ENCODE measurements around the gene ABHD2. TPM values are rescaled to one million over a fixed set of nuclear protein-coding genes. Genes with fewer than 3 reads are reported as not detected.
"Not testable (repeated sequence)": the region's sequence is repeated elsewhere in the genome, so short reads cannot be mapped to it uniquely, and the experiment has no call there.

The ABHD2 gene
- total RNA-seq, 2 donors from 2014 or later: 44.9 to 52.3 TPM

- no peak for ATAC-seq
- no peaks in the 10 kb centered on the region for H3K9me3 Mint-ChIP-seq
Observed at GRCh38 chr15:89221543-89221942, 133.3 kb downstream of the ABHD2 start, which contains the start of gene RLBP1. TSS of gene RLBP1 (minus strand) at chr15:89221579. CDS start at chr15:89218975, 2,604 bp downstream.

GRCh38 chr15:89225588-89225987 is 137.3 kb downstream of the ABHD2 start:
- no peak for DNase-seq (ENCODE audit: low spot score in 2 of 2)
- Mint-ChIP-seq H3K9me3 (no peaks in the 10 kb centered on the region), H3K27ac (no peak overlapping the region), H3K36me3 (no peaks in the 10 kb centered on the region)
- no peak for ATAC-seq

More at GRCh38 chr15:89221543-89221942, 133.3 kb downstream of the ABHD2 start, which contains the start of gene RLBP1:
- Mint-ChIP-seq H3K27ac (no peak within 1 kb of the TSS), H3K36me3 (no peaks in the 10 kb centered on the region)
- DNase-seq (ENCODE audit: low spot score in 2 of 2): no peak

GRCh38 chr15:89226359-89227221 is 138.3 kb downstream of the ABHD2 start:
- ATAC-seq: no peak
- H3K9me3 Mint-ChIP-seq: no peaks in the 10 kb centered on the region
- no peaks in the 10 kb centered on the region for H3K36me3 Mint-ChIP-seq
- no peak overlapping the region for H3K27ac Mint-ChIP-seq
- DNase-seq (ENCODE audit: low spot score in 2 of 2): no peak

- H3K36me3 Mint-ChIP-seq: no peaks in the 10 kb centered on the region
- H3K9me3 Mint-ChIP-seq: no peaks in the 10 kb centered on the region
- H3K27ac Mint-ChIP-seq: no peak overlapping the region
- DNase-seq (ENCODE audit: low spot score in 2 of 2): no peak
- no peak for ATAC-seq
Observed at GRCh38 chr15:89227425-89227824, 139.2 kb downstream of the ABHD2 start.

- Mint-ChIP-seq H3K36me3 (no peaks in the 10 kb centered on the region), H3K27ac (peak overlapping the region in 1 of 2 donors; percentile 72), H3K9me3 (no peaks in the 10 kb centered on the region)
- DNase-seq (ENCODE audit: low spot score in 2 of 2) (no peak), ATAC-seq (no peak)
Observed at GRCh38 chr15:89230277-89230676, 142.0 kb downstream of the ABHD2 start.

- no peaks in the 10 kb centered on the region for H3K36me3 Mint-ChIP-seq
- DNase-seq (ENCODE audit: low spot score in 2 of 2) (no peak), ATAC-seq (no peak)
- no peaks in the 10 kb centered on the region for H3K9me3 Mint-ChIP-seq
- H3K27ac Mint-ChIP-seq: no peak overlapping the region
Observed at GRCh38 chr15:89231832-89232231, 143.6 kb downstream of the ABHD2 start.

- not testable (repeated sequence) for H3K9me3 Mint-ChIP-seq; H3K27ac Mint-ChIP-seq; DNase-seq (ENCODE audit: low spot score in 2 of 2); ATAC-seq
- H3K36me3 Mint-ChIP-seq: peaks cover 9 to 11% of the 10 kb centered on the region in 2 donors
Observed at GRCh38 chr15:89239883-89240810, 151.9 kb downstream of the ABHD2 start.

GRCh38 chr15:89243046-89243690 is 154.9 kb downstream of the ABHD2 start:
- Mint-ChIP-seq H3K36me3 (peaks cover 33 to 37% of the 10 kb centered on the region in 2 donors), H3K9me3 (peaks cover 0 to 4% of the 10 kb centered on the region in 2 donors), H3K27ac (peak overlapping the region; percentile 11 to 93)
- DNase-seq (ENCODE audit: low spot score in 2 of 2) (no peak), ATAC-seq (no peak)

GRCh38 chr15:89243691-89244573 is 155.7 kb downstream of the ABHD2 start, which contains the start of gene FANCI:
TSS of gene FANCI (plus strand) at chr15:89243979. CDS start at chr15:89247648, 3,669 bp downstream.
- peaks cover 0 to 4% of the 10 kb centered on the region in 2 donors for H3K9me3 Mint-ChIP-seq
- ATAC-seq (peak; percentile 96 to 97), DNase-seq (ENCODE audit: low spot score in 2 of 2) (peak; percentile 96 to 97)
- H3K36me3 Mint-ChIP-seq: peaks cover 36 to 45% of the 10 kb centered on the region in 2 donors
- H3K27ac Mint-ChIP-seq: peak within 1 kb of the TSS; percentile 93 to 96

- Mint-ChIP-seq H3K9me3 (peaks cover 0 to 4% of the 10 kb centered on the region in 2 donors), H3K36me3 (peaks cover 36 to 51% of the 10 kb centered on the region in 2 donors), H3K27ac (peak overlapping the region; percentile 93 to 96)
- DNase-seq (ENCODE audit: low spot score in 2 of 2) (no peak), ATAC-seq (peak; percentile 6 to 10)
Observed at GRCh38 chr15:89244574-89244903, 156.3 kb downstream of the ABHD2 start.

- H3K9me3 Mint-ChIP-seq: no peaks in the 10 kb centered on the region
- no peak overlapping the region for H3K27ac Mint-ChIP-seq
- DNase-seq (ENCODE audit: low spot score in 2 of 2): no peak
- ATAC-seq: no peak
- H3K36me3 Mint-ChIP-seq: peaks cover 36 to 66% of the 10 kb centered on the region in 2 donors
Observed at GRCh38 chr15:89247446-89247845, 159.2 kb downstream of the ABHD2 start.

GRCh38 chr15:89248584-89248983 is 160.3 kb downstream of the ABHD2 start:
- Mint-ChIP-seq H3K9me3 (no peaks in the 10 kb centered on the region), H3K27ac (no peak overlapping the region), H3K36me3 (peaks cover 36 to 77% of the 10 kb centered on the region in 2 donors)
- no peak for DNase-seq (ENCODE audit: low spot score in 2 of 2)
- no peak for ATAC-seq

- not testable (repeated sequence) for ATAC-seq; H3K9me3 Mint-ChIP-seq; DNase-seq (ENCODE audit: low spot score in 2 of 2); H3K27ac Mint-ChIP-seq
- peaks cover 29 to 82% of the 10 kb centered on the region in 2 donors for H3K36me3 Mint-ChIP-seq
Observed at GRCh38 chr15:89250142-89250541, 161.9 kb downstream of the ABHD2 start.

All from activated naive CD4-positive, alpha-beta T cell treated with anti-CD3 and anti-CD28 coated beads, Interleukin-2, amount 50 U/mL, for 72 hours (primary cell).